Lower leg skin (tissue), 3 donors: ENCODE measurements around the gene TAF3.

Source experiments
- POLR2A ChIP-seq, 2 donors: fragments of 450-650 bp; IDR thresholded peaks; one replicate each; pipeline ENCODE4 v1.6.1; 2016 to 2017; ENCODE audit warnings: antibody characterized with exemption in 2 of 2, mild to moderate bottlenecking in 1 of 2, moderate library complexity in 1 of 2
- TF ChIP-seq, protein P1 (sequence below), 3 donors: fragments of 450-650 bp; IDR thresholded peaks; one replicate each; pipeline ENCODE4 v1.5.1; 2016; ENCODE audit warnings: antibody characterized with exemption in 3 of 3, mild to moderate bottlenecking in 3 of 3, moderate library complexity in 2 of 3

DNA sequence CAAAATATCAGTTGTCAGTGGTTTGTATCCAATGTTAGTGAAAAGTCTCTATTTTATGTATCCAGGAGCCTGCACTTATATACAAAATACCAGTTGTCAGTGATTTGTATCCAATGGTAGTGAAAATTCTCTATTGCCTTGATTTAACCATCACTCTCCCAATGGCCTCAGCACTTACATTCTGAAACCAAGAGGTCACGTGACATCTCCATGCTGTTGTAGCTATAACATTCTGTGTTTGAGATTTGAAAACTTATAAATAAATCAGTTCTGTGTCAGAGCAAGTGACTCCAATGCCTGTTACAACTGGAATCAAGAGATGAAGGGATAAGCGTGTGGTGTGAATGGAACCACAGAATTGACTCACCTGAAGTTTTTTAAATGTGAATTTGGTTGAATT lies 205.5 kb downstream of the TAF3 start:
- TF ChIP-seq, protein P1, sequence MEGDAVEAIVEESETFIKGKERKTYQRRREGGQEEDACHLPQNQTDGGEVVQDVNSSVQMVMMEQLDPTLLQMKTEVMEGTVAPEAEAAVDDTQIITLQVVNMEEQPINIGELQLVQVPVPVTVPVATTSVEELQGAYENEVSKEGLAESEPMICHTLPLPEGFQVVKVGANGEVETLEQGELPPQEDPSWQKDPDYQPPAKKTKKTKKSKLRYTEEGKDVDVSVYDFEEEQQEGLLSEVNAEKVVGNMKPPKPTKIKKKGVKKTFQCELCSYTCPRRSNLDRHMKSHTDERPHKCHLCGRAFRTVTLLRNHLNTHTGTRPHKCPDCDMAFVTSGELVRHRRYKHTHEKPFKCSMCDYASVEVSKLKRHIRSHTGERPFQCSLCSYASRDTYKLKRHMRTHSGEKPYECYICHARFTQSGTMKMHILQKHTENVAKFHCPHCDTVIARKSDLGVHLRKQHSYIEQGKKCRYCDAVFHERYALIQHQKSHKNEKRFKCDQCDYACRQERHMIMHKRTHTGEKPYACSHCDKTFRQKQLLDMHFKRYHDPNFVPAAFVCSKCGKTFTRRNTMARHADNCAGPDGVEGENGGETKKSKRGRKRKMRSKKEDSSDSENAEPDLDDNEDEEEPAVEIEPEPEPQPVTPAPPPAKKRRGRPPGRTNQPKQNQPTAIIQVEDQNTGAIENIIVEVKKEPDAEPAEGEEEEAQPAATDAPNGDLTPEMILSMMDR (IDR thresholded peaks at IDR 0.05) = no peak
- TF ChIP-seq POLR2A (IDR thresholded peaks at IDR 0.05) = no peak
